IPS-NIHi7 (cell line): Measurements from ENCODE around the gene MMD.
"Not testable (repeated sequence)": the region's sequence is repeated elsewhere in the genome, so short reads cannot be mapped to it uniquely, and the experiment has no call there.

Source experiments
- DNase-seq: peaks from one replicate; pipeline ENCODE4 v3.0.0; 2012; ENCODE audit warnings: mixed read lengths; ENCODE audit errors: extremely low spot score

MMD gene, protein sequence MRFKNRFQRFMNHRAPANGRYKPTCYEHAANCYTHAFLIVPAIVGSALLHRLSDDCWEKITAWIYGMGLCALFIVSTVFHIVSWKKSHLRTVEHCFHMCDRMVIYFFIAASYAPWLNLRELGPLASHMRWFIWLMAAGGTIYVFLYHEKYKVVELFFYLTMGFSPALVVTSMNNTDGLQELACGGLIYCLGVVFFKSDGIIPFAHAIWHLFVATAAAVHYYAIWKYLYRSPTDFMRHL

GRCh38 chr17:55421179-55421934, at the start of gene MMD:
MMD (minus strand) TSS chr17:55421835; CDS start chr17:55421695, 140 bp downstream.
- DNase-seq, result no peak

DNA sequence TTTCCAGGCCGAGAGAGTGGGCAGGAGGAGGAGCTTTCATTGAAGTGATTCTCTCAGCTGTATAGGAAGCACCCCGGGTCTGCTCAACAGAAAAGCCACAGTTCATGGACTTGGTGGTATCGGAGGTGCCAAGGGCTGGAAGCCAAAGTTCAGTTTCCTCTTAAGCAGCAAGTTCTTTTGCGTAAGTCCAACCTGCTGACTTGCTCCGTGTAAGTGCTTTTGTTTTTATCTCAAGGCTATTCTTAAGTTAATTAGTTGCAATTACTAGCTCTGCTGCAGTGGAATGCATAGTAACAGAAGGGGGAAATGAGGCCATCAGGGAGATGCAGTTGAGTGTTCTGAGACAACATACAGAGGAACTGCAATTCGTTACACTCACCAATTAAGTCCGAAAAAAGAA, 45.0 kb upstream of the MMD start:
- peak; percentile 37 for DNase-seq

GRCh38 chr17:55465771-55466170, 44.1 kb upstream of the MMD start:
- DNase-seq, result not testable (repeated sequence)

DNA sequence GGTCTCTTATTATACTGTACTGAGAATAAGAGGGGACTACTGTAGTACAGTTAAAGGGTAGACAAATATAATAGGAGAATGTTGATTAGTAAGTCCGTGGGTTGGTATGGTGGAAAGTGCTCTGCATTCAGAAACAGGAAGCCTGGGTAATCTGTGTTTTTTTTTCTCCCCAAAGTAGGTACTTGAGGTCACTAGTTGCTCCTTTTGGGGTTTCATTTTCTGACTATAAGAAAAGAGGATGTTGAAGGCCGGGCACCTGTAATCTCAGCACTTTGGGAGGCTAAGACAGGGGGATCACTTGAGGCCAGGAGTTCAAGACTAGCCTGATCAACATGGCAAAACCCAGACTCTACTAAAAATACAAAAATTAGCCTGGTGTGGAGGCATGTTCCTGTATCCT, 42.0 kb upstream of the MMD start:
- no peak for DNase-seq

DNA sequence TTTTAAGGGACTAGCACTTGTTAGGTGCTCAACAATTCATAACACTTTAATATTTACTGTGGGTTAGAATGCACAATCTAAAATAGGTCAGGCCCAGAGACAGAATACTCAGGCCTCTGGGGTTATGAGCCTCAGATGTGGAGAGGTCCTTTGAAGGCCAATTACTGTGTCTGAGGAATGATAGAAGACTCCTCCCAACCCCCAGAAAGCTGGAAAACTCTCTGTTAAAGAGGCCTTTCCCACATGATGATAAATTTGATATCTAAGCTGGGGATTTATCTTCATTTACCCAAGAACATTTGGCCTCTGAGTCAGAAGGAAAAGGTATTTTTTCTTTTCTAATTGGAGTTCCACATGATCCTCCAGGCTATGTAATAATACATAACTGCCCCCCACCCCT, 41.1 kb upstream of the MMD start:
- DNase-seq, result no peak

- no peak for DNase-seq
Observed at GRCh38 chr17:55462234-55462633, 40.6 kb upstream of the MMD start.

GRCh38 chr17:55458978-55459377, 37.3 kb upstream of the MMD start:
- no peak for DNase-seq

- no peak for DNase-seq
Observed at GRCh38 chr17:55458287-55458900, 36.8 kb upstream of the MMD start.

- DNase-seq, result no peak
Observed at GRCh38 chr17:55456307-55457240, 34.9 kb upstream of the MMD start.

DNA sequence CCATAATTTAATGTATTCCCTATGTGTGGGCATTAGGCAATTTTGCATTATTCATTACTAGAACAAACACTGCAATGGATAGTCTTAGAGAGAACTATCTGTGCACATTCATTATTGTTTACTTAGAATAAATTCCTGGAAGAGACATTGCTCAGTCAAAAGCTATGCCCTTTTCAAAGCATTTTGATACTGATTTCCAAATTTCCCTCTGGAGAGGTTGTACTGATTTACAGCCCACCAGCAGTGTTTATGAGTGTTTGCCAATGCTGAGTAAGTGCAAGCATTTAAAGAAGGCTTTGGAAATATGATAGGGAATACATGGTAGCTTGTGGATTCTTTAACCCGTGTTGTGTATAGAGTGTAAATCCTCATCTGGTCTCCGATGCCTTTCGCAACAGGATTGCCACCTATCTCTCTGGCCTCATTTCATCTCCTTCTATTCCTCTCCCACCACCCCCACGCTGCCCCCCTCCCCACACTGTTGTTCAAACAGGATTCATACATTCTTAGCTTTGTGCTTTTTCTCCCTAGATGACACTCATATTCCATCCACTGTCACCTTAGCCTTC, 33.4 kb upstream of the MMD start:
- DNase-seq, result no peak

GRCh38 chr17:55453839-55454557, 32.4 kb upstream of the MMD start:
- no peak for DNase-seq

GRCh38 chr17:55452139-55452790, 30.6 kb upstream of the MMD start:
- DNase-seq, result no peak

- no peak for DNase-seq
Observed at GRCh38 chr17:55451758-55452138, 30.1 kb upstream of the MMD start.

- DNase-seq, result no peak
Observed at GRCh38 chr17:55451203-55451641, 29.6 kb upstream of the MMD start.

- no peak for DNase-seq
Observed at GRCh38 chr17:55450232-55450825, 28.7 kb upstream of the MMD start.

- no peak for DNase-seq
Observed at GRCh38 chr17:55448681-55449080, 27.0 kb upstream of the MMD start.

GRCh38 chr17:55446581-55447205, 25.1 kb upstream of the MMD start:
- no peak for DNase-seq

DNA sequence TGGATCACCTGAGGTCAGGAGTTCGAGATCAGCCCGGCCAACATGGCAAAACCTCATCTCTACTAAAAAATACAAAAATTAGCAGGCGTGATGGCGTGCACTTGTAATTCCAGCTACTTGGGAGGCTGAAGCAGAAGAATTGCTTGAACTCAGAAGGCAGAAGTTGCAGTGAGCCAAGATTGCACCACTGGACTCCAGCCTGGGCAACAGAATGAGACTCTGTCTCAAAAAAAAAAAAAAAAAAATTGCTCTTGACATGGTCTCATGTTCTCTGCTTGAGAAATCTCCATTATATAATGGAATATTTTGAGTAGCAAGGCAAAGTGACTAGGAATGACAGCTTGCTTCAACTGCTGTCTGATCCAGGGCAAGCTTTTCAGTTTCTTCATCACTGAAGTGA, 24.4 kb upstream of the MMD start:
- not testable (repeated sequence) for DNase-seq
